Measurements from ENCODE around the gene PTCH1. TPM values are rescaled to one million over a fixed set of nuclear protein-coding genes. Genes with fewer than 3 reads are reported as not detected.

PTCH1 gene
- total and polyA plus RNA-seq, 4 donors, result 1.2 to 5.0 (median 2.1) TPM

DNA sequence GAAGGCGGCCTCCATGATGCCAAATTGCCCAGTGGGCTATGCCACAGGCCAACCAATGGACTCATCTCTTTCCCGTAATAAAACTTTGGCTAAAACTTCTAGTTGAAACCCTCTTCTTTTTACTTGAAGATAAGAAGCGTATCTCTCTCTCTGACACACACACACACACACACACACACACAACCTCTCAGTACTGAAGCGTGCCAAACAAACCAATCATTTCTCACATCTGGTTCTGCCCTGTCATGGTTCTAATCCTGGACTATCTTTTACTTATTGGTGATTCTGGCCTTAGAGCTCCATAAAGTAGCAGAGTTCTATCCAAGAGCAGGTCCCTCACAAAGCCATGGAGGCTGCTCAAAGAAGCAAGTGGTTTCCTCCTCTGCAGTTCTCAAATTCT lies 64.6 kb downstream of the PTCH1 start:
- H3K27me3 ChIP-seq (ENCODE audit: control insufficient read depth in 4 of 4, insufficient read depth in 4 of 4, low read length in 3 of 4), result no peaks in the 10 kb centered on the region
- no peak for DNase-seq (ENCODE audit: low spot score)
- H3K4me3 ChIP-seq (ENCODE audit: low read depth in 1 of 3, low read length in 3 of 3), result no peak overlapping the region
- TF ChIP-seq HNF4G (IDR thresholded peaks at IDR 0.05) (no peak), FOXA2 (IDR thresholded peaks at IDR 0.05) (no peak), JUND (IDR thresholded peaks at IDR 0.05) (no peak)
- TF ChIP-seq, protein P1, sequence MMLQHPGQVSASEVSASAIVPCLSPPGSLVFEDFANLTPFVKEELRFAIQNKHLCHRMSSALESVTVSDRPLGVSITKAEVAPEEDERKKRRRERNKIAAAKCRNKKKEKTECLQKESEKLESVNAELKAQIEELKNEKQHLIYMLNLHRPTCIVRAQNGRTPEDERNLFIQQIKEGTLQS (IDR thresholded peaks at IDR 0.05), result no peak
- TF ChIP-seq, protein P2, sequence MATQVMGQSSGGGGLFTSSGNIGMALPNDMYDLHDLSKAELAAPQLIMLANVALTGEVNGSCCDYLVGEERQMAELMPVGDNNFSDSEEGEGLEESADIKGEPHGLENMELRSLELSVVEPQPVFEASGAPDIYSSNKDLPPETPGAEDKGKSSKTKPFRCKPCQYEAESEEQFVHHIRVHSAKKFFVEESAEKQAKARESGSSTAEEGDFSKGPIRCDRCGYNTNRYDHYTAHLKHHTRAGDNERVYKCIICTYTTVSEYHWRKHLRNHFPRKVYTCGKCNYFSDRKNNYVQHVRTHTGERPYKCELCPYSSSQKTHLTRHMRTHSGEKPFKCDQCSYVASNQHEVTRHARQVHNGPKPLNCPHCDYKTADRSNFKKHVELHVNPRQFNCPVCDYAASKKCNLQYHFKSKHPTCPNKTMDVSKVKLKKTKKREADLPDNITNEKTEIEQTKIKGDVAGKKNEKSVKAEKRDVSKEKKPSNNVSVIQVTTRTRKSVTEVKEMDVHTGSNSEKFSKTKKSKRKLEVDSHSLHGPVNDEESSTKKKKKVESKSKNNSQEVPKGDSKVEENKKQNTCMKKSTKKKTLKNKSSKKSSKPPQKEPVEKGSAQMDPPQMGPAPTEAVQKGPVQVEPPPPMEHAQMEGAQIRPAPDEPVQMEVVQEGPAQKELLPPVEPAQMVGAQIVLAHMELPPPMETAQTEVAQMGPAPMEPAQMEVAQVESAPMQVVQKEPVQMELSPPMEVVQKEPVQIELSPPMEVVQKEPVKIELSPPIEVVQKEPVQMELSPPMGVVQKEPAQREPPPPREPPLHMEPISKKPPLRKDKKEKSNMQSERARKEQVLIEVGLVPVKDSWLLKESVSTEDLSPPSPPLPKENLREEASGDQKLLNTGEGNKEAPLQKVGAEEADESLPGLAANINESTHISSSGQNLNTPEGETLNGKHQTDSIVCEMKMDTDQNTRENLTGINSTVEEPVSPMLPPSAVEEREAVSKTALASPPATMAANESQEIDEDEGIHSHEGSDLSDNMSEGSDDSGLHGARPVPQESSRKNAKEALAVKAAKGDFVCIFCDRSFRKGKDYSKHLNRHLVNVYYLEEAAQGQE (IDR thresholded peaks at IDR 0.05), result no peak
- no peaks in the 10 kb centered on the region for H3K9me3 ChIP-seq (ENCODE audit: control insufficient read depth in 4 of 4, low read length in 3 of 4)
- WGBS, result 94% methylated on average over 4 of the region's 4 CpGs
- H3K36me3 ChIP-seq (ENCODE audit: control insufficient read depth in 4 of 4, insufficient read depth in 3 of 4, low read depth in 1 of 4, low read length in 3 of 4), result peaks cover 0 to 38% (median 11%) of the 10 kb centered on the region in 4 donors
- H3K27ac ChIP-seq (ENCODE audit: low read depth in 1 of 2, low read length in 2 of 2), result no peak overlapping the region
- no peak overlapping the region for H3K9ac ChIP-seq (ENCODE audit: low read depth in 1 of 2, low read length in 2 of 2)
- no peaks in the 10 kb centered on the region for H3K4me1 ChIP-seq (ENCODE audit: control insufficient read depth in 4 of 4, insufficient read depth in 4 of 4, low read length in 3 of 4)

DNA sequence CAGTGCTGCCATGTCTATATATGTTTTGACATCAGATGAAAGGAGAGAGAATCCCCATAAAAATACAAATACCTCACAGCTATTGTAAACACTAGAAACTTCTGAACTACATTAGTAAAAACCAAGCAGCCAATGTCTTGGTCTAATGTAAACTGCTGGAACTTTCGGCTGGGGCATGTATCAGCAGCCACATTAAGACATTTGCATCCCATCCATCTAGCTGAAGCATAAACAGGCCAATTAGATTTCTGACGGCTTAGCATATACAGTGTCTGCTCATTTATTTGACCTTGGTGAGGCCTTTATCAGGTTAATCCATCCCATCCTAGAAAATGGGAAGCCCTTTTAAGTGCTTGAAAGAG lies 65.7 kb downstream of the PTCH1 start:
- DNase-seq (ENCODE audit: low spot score), result no peak
- TF ChIP-seq, protein P3, sequence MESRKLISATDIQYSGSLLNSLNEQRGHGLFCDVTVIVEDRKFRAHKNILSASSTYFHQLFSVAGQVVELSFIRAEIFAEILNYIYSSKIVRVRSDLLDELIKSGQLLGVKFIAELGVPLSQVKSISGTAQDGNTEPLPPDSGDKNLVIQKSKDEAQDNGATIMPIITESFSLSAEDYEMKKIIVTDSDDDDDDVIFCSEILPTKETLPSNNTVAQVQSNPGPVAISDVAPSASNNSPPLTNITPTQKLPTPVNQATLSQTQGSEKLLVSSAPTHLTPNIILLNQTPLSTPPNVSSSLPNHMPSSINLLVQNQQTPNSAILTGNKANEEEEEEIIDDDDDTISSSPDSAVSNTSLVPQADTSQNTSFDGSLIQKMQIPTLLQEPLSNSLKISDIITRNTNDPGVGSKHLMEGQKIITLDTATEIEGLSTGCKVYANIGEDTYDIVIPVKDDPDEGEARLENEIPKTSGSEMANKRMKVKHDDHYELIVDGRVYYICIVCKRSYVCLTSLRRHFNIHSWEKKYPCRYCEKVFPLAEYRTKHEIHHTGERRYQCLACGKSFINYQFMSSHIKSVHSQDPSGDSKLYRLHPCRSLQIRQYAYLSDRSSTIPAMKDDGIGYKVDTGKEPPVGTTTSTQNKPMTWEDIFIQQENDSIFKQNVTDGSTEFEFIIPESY (IDR thresholded peaks at IDR 0.05), result no peak
- TF ChIP-seq, protein P2 (IDR thresholded peaks at IDR 0.05), result no peak
- no peaks in the 10 kb centered on the region for H3K27me3 ChIP-seq (ENCODE audit: control insufficient read depth in 4 of 4, insufficient read depth in 4 of 4, low read length in 3 of 4)
- no peaks in the 10 kb centered on the region for H3K9me3 ChIP-seq (ENCODE audit: control insufficient read depth in 4 of 4, low read length in 3 of 4)
- peaks cover 3 to 40% (median 15%) of the 10 kb centered on the region in 4 donors for H3K36me3 ChIP-seq (ENCODE audit: control insufficient read depth in 4 of 4, insufficient read depth in 3 of 4, low read depth in 1 of 4, low read length in 3 of 4)
- H3K4me3 ChIP-seq (ENCODE audit: low read depth in 1 of 3, low read length in 3 of 3), result no peak overlapping the region
- no peak overlapping the region for H3K27ac ChIP-seq (ENCODE audit: low read depth in 1 of 2, low read length in 2 of 2)
- no peaks in the 10 kb centered on the region for H3K4me1 ChIP-seq (ENCODE audit: control insufficient read depth in 4 of 4, insufficient read depth in 4 of 4, low read length in 3 of 4)
- 92% methylated on average over 2 of the region's 2 CpGs for WGBS
- H3K9ac ChIP-seq (ENCODE audit: low read depth in 1 of 2, low read length in 2 of 2), result no peak overlapping the region
